GM19372 (cell line): Measurements from ENCODE around the gene SLC16A11.
A peak's percentile ranks its signal among the peaks of the same experiment; 100 is the strongest.
"Not testable (repeated sequence)": the region's sequence is repeated elsewhere in the genome, so short reads cannot be mapped to it uniquely, and the experiment has no call there.

Experiments used
- ATAC-seq: cut with Tn5 transposase; IDR thresholded peaks from one replicate; pipeline ENCODE4 v1.9.1; 2021; ENCODE audit warnings: mild to moderate bottlenecking, low read depth, moderate library complexity; ENCODE audit not compliant: unreplicated experiment

Gene SLC16A11

DNA sequence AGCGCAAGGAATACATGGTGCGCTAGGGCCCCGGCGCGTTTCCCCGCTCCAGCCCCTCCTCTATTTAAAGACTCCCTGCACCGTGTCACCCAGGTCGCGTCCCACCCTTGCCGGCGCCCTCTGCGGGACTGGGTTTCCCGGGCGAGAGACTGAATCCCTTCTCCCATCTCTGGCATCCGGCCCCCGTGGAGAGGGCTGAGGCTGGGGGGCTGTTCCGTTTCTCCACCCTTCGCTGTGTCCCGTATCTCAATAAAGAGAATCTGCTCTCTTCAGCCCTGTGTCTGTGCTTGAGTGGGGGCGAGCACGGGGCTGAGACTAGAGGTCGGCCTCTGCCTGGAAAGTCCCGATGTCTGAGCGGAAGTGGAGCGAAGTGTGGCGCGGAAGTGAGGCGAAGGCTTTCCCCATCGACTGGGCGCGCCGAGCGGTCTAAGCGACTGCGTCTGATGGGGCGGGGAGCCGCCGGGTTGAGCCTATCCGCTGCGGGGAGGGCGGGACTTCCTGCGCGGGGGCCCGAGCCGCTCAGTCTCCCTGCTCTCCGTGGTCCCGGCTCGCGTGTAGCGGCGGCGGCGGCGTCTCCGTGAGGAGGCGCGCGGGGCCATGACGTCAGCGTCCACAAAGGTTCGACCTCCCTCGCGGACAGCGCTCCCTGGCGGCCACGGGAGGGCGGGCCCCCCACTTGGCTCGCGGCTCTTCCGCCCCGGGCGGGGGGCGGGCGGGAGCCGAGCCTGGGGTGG lies 29.5 kb downstream of the SLC16A11 start:
- peak; percentile 82 for ATAC-seq

DNA sequence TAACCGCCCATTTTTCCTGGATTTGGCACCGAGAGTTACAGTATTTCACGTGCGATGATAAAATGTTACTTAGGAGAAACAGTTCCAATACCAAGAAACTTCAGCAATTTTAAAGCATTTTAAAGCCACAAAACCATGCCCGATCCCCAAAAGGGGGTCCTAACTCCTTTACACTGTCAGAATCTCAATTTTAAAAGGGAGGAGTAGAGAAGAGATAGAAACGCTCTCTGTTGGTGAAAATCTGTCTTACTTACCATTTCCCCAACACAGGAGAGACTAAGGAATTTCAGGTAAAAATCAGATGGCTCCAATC lies 32.0 kb downstream of the SLC16A11 start:
- no peak for ATAC-seq

DNA sequence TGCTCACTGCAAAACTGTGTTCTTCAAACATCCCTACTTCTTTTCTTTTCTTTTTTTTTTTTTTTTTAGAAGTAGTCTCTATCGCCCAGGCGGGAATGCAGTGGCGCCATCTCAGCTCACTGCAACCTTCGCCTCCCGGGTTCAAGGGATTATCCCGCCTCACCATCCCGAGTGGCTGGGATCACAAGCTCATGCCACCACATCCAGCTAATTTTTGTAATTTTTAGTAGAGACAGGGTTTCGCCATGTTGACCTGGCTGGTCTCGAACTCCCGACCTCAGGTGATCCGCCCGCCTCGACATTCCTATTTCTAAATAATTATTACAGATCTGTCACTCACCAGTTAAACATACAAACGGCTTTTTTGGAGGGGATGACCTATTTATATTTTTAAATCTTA lies 32.5 kb downstream of the SLC16A11 start:
- no peak for ATAC-seq

- ATAC-seq: no peak
Measured at GRCh38 chr17:7010523-7010922, 33.4 kb downstream of the SLC16A11 start.

- ATAC-seq: no peak
Measured at GRCh38 chr17:7007143-7007542, 36.7 kb downstream of the SLC16A11 start.

DNA sequence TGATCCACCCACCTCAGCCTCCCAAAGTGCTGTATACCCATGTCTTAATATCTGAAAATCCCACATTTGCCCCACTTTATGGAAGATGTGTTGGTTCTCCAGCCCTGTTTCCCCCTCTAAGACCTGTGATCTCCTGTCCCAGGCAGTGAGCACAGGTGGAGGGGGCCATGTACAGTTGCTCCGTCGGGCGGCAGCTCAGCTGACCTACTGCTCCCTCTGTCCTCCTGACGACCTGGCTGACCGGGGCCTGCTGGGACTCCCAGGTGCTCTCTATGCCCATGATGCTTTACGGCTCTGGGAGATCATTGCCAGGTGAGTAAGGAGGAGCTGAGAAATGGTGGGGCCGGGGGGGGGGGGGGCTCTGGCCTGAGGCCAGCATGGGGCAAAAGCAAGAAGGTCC lies 38.2 kb downstream of the SLC16A11 start:
- ATAC-seq: no peak

DNA sequence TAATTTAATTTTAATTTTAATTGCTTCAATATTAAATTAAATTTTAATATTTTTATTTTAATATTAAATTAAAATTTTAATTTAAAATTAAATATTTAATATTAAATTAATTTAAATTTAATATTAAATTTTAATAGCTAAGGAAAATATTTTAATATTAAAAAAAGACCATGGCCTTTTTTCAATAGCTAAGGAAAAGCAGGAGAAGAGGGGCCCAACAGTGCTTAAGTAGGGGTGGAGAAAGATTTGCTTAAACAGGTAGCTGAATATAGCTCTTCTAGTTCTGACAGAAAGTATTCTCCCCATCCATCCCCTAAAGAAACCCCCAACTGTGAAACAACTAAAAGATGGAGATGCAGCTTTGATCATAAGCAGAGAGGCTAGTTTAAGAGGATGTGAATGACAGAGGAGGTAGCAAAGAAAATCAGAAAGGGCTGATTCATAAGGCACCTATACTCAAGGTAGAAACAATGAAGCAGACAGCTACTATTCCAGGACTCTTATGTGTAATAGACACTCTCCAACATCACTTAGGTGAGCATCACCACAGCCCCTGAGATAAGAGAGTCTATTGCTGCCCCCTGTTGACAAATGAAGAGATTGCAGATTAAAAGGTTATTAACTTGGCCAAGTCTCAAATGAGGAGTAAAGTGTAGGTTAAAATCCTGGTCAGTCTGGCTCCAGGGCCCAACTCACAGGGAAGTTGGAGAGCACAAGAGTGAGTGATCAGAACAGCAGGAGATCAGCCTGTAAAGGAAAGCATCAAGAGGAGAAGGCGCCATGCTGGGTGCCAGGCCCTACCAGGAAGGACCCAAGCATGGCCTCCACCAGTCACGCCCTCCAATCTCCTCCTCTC lies 39.3 kb downstream of the SLC16A11 start:
- no peak for ATAC-seq

- no peak for ATAC-seq
Measured at GRCh38 chr17:7003745-7004144, 40.1 kb downstream of the SLC16A11 start.

DNA sequence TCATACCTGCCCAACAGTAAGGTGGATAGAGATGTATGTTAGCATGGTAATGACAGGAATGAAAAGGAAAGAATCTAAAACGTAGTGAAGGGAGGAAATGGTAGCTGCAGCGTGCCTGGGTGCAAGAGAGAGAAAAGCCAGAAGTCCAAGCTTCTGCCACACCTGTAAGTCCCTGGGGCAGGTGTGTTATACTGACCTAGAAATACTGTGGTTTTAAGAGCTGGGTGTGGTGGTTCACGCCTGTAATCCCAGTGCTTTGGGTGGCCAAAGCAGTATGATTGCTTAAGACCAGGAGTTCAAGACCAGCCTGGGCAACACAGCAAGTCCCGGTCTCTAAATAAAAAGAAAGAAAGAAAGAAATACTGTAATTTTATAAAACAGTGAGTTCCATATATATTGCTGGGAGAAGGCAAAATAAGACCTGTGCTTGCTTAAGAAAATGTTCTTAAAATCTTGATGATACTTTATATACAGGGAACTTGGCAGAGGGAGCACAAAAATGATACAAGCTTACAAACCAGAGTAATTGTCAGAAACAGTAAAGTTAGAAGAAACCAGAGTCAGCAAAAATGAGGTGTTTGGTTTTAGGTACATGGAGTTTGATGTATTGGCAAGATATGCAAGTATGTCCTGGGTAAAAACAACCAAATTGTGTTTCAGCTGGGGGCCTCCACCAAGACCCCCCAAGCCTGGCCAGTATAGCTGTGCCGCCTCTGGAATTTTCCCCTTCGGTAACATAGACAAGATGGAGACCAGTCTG lies 41.4 kb downstream of the SLC16A11 start:
- no peak for ATAC-seq

GRCh38 chr17:7001318-7001961 lies 42.5 kb downstream of the SLC16A11 start:
- ATAC-seq: no peak

DNA sequence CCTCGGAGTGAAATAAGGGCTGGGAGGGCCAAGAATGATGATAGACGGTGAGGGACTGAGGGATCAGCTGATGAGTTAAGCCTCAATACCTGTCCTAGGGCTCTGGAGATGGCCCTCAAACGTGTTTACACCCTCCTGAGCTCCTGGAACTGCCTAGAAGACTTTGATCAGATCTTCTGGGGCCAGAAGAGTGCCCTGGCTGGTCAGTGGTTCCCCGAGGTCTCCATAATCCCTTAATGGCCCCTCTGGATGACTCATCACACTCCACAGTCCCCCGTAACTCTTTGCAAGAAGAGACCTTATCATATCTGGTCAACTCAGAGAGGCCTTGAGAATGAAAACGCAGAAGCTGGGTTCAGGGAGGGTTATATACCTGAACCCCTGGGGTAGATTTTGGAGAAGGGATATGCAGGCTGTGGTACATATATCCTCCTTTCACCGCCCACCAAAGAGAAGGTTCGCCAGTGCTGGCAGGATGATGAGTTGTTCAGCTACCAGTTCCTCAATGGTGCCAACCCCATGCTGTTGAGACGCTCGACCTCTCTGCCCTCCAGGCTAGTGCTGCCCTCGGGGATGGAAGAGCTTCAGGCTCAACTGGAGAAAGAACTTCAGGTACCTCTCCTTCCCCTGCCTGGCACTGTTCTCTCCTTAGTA lies 44.9 kb downstream of the SLC16A11 start:
- no peak for ATAC-seq

DNA sequence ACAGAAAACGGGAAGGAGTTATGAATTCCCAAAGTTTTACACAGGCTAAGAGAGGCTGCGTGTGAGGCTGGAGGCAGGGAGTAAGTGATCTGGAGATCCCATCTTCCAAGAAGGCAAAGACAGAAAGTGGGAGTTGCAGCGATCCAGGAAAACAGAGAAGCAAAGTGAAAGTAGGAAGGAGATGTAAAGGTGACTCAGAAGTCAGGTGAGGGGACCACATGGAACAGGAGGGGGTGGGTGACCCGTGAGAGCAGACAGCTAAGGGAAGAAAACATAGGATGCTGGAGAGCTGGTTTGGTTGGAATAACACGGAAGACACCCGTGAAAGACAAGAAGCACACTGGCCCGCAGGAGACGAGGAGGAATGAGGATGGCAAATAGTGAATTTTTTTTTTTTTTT lies 46.7 kb downstream of the SLC16A11 start:
- ATAC-seq: no peak

- no peak for ATAC-seq
Measured at GRCh38 chr17:6996256-6997011, 47.5 kb downstream of the SLC16A11 start.

- ATAC-seq: no peak
Measured at GRCh38 chr17:6995500-6996255, 48.2 kb downstream of the SLC16A11 start, which contains the start of gene ALOX12. ALOX12 (plus strand) TSS chr17:6996049; CDS start chr17:6996118, 69 bp downstream.

DNA sequence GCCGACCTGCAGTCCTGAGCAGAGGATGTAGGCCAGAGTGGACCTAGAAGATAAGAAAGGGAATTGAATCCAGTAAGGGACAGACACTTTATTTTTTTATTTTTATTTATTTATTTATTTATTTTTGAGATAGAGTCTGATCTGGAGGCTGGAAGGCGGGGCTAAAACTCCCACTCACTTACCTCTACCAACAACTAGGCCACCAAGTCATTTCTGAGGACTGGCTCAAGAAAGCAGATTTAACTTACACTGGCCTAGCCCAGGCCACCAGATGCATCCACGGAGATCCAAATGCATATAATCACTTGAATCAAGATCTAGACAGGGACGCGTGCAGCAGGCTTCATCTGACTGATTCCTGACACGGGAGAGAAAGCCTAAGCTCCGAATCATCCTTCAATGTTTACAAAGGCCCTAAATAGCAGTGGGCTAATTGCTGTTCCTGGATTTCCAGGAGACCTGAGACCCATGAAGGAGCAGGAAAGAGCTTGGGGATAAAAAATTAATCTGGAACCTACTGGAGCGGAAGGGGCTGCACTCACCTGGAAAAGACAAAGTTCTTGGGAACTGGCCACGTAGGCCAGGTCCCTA lies 49.1 kb downstream of the SLC16A11 start:
- no peak for ATAC-seq

- no peak for ATAC-seq
Measured at GRCh38 chr17:6994118-6994598, 49.7 kb downstream of the SLC16A11 start.

DNA sequence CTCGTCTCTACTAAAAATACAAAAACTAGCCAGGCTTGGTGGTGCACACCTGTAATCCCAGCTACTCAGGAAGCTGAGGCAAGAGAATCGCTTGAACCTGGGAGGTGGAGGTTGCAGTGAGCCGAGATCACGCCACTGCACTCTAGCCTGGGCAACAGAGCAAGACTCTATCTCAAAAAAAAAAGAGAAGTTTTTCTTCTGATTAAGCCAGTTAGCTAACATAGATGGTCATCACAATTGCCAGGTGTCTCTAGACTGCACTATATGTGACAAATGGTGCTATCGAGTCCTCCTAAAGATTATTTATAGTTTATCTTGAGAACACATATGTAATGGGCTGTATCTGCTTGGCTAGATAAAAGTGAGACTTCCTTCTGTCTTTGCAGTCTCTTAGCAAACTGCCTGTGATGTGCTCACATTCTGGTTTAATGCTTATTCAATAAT lies 50.3 kb downstream of the SLC16A11 start:
- not testable (repeated sequence) for ATAC-seq
